HL-60/S4 treated with phorbol 12-myristate 13-acetate at 8.2 ng/mL for 4 days and 3 days (cell line): ENCODE results near the gene MYPOP.

Experiments
- in situ Hi-C: fragments of 300-500 bp; cut with MboI; formaldehyde crosslinking; loops from 2 replicates; pipeline ENCODE4 v1.15.0; 2022; ENCODE audit warnings: low sequenced_read_pairs

MYPOP gene

DNA sequence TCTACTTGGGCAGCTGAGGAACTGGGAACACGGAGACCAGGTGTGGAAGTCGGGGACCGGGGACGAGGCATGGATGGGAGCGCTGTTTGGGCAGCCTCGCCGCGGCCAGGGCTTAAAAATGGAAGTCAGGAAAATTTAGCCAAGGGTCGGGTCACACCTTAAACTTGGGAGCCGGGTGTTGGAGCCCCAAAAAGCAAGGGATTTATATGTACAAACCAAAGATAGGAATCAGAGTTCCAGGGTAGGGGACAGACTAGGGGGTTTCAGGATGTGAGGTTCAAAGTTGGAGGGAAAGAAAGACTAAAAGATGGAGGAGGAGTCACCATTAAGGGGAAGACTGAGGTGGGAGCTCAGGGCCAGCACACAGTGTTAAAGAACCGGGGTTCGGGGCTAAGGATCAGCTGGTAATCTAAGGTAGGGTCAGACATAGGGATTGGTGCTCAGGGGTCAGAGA lies 37.8 kb downstream of the MYPOP start:
- in situ Hi-C loops, result no loop called here

DNA sequence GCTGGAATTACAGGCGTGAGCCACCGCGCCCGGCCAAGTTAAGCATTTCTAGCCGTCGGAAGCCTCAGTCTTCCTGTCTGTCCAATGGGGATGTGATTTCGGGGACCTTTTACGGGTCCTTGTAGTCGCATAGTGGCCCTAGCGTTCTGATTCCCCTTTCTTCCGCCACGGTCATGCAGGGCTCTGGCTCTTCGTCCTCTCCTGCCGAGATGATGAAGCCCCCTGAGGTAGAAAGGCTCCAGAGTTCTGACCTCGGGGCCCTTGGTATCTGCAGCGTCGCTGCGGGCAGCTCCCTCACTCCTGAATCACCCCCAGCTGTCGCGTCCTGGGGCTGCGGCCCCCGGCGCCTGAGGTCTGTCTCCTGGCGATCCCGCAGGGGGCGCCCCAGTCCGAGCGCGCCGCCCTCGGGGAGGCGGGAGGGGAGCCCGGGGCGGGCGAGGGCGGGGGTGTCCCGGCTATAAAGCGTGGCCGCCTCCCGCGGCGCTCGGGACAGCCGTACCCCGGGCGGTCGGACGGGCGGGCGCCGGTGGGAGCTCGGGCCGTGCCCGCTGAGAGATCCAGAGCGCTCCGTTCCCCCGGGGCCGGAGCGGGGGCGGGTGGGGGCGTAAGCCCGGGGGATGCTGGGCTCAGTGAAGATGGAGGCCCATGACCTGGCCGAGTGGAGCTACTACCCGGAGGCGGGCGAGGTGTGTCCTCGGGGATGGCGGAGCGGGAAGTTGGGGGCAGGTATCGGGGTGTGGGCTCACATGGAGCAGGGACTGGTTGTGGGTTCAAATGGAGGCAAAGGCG lies 38.4 kb downstream of the MYPOP start, which contains the start of gene FOXA3:
Gene FOXA3 (plus strand): TSS at position 487 of the 789 bp plus-strand sequence. CDS start 131 bp downstream, at position 618.
- in situ Hi-C loops, result no loop called here

DNA sequence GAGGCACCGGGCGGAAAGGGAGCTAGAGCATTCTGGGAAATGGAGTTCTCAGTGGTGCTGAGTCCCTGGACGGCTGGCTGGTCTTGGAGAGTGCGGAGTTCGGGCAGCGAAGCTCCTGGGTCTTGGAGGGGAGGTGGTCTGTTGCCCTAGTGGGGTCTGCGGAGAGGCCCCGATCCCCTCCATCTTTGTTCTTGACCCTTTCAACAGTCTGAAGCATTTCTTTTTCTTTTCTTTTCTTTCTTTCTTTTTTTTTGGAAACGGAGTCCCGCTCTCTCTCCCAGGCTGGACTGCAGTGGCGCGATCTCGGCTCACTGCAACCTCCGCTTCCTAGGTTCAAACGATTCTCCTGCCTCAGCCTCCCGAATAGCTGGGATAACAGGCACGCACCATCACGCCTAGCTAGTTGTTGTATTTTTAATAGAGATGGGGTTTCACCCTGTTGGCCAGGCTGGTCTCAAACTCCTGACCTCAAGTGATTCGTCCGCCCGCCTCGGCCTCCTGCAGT lies 39.0 kb downstream of the MYPOP start:
- in situ Hi-C loops, result no loop called here

DNA sequence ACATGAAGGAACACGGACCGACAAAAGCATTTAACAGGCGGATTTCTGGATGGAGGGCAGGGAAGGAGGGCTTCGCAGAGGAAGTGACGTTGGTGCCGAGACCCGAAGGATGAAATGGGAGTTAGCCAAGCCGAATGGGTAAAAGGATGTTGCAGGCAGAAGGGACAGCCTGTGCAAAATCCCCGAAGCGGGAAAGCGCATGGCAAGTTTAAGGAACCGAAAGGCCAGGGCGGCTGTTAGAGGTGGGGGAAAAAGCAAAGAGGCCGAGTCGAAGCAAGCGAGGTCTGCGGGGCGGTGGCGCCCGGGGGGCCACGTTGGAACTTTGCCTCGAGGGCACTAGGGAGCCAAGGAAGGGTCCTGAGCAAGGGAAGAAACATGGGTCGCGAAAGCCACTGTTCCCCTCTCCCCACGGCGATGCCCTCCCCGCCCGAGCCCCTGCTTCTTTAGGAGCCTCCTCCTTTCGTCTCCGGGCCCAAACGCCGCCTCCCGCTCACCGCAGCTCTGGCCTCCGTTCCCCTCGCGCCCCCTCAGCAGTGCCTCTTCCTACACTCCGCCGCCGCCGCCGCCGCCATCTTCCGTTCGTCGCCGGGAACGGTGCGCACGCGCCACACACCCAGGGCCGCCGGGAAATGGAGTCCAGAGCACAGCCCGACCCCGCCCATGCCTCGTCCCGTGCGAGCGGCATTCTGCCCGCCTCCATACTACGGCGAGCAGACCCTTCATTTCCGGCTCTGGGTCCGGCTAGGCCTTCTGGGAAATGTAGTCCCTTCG lies 39.7 kb downstream of the MYPOP start, which contains the start of gene SYMPK:
Gene SYMPK (minus strand): TSS at position 584 of the 771 bp plus-strand sequence. CDS start 8,652 bp downstream, outside the sequence.
- in situ Hi-C loops, result no loop called here

DNA sequence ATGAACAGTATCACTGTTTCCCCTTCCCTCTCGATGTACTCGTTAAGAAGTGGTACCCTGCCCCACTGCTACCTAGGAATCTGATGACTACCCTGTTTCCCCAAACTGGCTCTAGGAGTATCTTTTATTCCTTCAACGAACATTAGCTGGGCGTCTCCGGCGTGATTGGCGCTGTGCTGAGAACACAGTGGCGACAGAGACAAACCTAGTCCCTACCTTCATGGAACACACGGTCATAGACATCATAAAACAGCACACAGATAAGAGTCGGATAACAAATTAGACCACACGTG lies 40.2 kb downstream of the MYPOP start:
- in situ Hi-C loops, result no loop called here

DNA sequence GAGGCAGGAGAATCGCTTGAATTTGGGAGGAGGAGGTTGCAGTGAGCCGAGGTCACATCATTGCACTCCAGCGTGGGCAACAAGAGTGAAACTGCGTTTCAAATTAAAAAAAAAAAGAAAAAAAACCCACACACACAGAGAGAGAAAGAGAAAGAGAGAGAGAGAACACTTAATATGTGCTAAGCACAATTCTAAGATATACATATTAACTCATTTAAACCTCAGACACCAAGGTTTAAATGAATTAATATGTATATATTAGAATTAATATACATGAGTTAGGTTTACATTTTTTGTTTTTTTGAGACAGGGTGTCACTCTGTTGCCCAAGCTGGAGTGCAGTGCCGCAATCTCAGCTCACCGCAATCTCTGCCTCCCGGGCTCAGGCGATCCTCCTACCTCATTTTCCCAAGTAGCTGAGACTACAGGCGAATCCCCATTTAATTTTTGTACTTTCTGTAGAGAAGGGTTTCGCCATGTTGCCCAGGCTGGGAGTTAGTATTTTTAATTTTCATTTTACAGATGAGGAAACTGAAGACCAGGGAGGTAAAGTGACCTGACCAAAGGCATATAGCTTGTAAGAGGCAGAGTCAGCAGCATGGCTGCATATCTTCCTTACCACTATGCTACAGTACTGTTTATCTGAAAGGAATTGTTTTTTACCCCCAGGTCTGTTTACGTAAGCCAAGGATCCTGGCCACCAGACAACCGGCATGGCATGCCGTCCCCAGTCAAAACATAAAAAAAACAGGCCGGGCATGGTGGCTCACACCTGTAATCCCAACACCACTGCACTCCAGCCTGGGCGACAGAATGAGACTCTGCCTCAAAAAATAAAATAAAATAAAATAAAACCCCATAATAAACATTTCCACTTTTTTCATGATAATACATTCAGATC lies 41.8 kb downstream of the MYPOP start:
- in situ Hi-C loops, result no loop called here

DNA sequence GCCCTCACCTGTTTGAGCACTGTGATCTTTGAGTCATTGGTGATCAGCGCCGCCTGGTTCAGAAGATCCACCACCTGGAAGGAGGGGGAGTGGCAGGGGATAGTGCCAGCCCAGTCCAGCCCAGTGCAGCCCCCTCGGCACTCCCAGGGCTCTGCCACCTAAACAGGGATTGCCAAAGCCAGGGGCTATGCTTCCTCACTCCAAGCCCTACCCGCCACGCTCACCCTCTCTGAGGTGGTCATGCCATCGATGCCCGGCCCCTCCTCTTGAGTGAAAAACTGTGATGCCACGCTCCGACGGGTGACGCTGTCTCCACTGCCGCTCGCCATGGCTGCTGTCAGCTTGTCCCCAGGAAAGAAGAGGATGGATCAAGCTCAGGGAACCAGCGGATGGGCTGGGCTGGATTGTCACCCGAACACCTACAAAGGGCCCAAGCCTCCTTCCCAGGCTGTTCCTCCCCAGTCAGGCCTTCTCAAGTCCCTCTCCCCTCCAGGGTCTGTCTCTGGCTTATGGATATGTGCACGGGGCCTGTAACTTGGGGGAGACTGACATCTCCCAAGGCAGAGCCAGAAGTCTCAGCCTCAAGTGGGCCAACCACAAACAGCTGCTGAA lies 48.1 kb downstream of the MYPOP start:
- in situ Hi-C loops, result no loop called here

DNA sequence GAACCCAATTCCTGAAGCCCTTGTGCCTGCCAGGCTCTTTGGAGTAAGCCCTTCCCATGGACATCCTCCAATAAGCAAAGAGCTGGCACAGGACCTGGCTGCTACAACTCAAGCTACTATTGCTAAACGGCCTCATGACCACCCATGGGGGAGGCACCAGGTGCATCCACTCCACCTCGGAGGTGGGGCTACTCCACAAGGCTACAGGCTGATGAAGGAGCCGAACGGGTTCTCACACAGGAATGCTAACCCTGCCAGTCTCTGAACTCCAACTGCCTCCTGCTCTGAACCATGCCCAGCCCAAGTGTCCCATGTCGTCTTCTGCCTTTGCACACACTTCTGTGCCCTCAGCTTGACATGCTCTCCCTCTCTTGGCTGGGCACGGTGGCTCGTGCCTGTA lies 49.4 kb downstream of the MYPOP start:
- in situ Hi-C loops, result no loop called here

DNA sequence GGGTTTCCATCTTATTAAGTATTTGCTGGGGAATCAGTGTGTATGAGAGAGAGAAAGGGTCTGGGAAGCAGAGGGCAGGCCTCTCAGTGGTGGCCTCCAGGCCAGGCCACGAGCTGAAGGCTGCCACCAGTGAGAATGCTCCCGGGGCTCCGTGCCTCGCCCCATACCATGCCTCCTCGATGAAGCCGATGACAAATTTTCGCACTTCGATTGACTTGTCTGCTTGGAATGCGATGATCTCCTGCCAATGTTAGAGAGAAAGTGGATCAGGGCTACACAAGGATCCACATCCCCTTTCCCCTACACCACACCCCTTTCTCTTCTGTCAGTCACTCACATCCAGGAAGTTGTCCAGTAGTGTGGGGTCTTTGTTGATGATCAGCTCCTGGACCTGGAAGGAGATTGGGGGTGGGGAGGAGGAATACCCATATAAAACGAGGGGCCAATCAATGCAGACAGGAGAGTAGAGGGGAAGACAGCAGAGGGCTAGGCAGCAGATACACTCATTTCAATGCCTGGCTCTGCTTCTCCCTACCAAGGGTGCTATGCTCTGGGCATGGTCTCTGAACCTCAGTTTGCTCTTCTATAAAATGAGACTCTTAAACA lies 50.2 kb downstream of the MYPOP start:
- in situ Hi-C loops, result no loop called here

DNA sequence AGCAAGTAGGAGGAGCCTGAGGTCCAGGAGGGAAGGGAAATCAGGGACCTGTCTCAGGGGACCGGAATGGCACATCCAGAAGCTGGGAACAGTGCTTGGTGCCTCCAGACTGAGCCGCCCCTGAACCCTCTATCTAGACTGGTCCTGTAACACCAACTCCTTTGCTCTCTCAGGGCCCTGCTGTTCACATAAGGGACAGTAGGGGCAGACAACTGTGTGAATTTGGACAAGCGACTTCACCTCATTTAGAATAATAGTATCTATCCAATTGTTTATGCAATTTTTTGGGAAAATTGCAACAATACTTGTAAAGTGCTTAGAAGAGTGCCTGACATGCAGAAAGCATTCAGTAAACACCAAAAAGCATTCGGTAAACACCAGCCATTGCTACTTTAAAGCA lies 53.5 kb downstream of the MYPOP start:
- in situ Hi-C loops, result no loop called here

DNA sequence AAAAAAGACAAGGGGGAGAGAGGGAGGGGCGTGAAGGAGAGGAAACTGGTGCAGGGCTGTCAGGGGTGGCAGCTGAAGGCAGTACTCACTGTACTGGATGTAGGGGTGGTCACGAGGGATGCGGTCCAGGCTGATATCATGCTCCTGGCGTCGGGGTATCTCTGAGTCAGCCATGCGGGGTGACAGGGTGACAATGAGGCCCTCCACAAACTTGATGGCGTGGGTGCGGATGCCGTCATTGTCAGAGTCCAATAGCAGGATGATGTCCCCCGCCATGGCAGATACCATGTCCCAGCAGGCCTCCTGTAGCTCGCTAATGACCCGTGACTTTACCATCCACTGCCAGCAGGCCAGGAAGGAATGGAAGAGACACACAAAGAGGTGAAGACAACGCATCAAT lies 54.8 kb downstream of the MYPOP start:
- in situ Hi-C loops, result no loop called here

DNA sequence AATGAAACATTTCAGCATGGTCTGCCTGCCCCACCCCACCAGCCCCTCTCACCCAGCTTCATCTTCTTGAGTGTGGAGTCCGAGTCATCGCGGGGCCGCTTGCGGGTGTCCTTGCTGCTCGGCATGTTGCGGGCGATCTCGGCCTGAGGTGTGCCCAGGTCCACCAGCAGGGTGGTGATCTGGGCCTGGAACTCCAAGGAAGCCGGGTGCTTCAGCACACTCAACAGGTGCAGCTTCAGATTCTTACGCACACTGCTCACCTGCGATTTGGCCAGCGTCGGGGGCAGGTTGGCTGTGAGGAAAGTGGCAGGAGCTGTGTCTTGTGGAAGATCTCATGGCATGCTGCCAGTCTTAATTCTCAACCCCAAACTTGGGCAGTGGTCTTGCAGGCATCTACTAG lies 60.2 kb downstream of the MYPOP start:
- in situ Hi-C loops, result no loop called here
